Adrenal gland (tissue), 5 donors: ENCODE measurements around the gene CDH12.

ENCODE experiments used
- POLR2A ChIP-seq, 2 donors: fragments of 450-650 bp; IDR thresholded peaks; one replicate each; pipeline ENCODE4 v1.6.1; 2017; ENCODE audit warnings: antibody characterized with exemption in 2 of 2, mild to moderate bottlenecking in 2 of 2, moderate library complexity in 1 of 2
- TF ChIP-seq, protein P1 (sequence below), 6 experiments: fragments of 450-650 bp in 4 of 6; fragments of 200-600 bp in 2 of 6; sonication (generic) in 1 of 6; IDR thresholded peaks; 1 replicate in 5 of 6; 2 replicates in 1 of 6; pipeline versions ENCODE4 v1.5.1 to v1.8.0; 2016 to 2021; ENCODE audit warnings: antibody characterized with exemption in 6 of 6, mild to moderate bottlenecking in 2 of 6, moderate library complexity in 1 of 6
- donor health status: DM: no; HTN: no; CAD: no.

GRCh38 chr5:21792748-21793147 is 1060.4 kb downstream of the CDH12 start:
- TF ChIP-seq, protein P1, sequence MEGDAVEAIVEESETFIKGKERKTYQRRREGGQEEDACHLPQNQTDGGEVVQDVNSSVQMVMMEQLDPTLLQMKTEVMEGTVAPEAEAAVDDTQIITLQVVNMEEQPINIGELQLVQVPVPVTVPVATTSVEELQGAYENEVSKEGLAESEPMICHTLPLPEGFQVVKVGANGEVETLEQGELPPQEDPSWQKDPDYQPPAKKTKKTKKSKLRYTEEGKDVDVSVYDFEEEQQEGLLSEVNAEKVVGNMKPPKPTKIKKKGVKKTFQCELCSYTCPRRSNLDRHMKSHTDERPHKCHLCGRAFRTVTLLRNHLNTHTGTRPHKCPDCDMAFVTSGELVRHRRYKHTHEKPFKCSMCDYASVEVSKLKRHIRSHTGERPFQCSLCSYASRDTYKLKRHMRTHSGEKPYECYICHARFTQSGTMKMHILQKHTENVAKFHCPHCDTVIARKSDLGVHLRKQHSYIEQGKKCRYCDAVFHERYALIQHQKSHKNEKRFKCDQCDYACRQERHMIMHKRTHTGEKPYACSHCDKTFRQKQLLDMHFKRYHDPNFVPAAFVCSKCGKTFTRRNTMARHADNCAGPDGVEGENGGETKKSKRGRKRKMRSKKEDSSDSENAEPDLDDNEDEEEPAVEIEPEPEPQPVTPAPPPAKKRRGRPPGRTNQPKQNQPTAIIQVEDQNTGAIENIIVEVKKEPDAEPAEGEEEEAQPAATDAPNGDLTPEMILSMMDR (IDR thresholded peaks at IDR 0.05): no peak
- TF ChIP-seq POLR2A (IDR thresholded peaks at IDR 0.05): no peak
